Activated naive CD8-positive, alpha-beta T cell treated with anti-CD3 and anti-CD28 coated beads, Interleukin-2, amount 50 U/mL, for 24 hours (primary cell): Measurements from ENCODE around the gene C19orf47.

Experiments used
- ATAC-seq: fragments of 150-1000 bp; cut with Tn5 transposase; one replicate; pipeline ENCODE4 v1.10.0; 2021
- DNase-seq: peaks from one replicate; pipeline ENCODE4 v3.0.0; 2021
- H3K27ac Mint-ChIP-seq: one replicate; pipeline ENCODE4 v1.8.0; 2021; ENCODE audit warnings: mild to moderate bottlenecking, mixed read lengths
- H3K27me3 Mint-ChIP-seq: one replicate; pipeline ENCODE4 v1.8.0; 2021; ENCODE audit warnings: mixed read lengths
- H3K36me3 Mint-ChIP-seq: one replicate; pipeline ENCODE4 v1.8.0; 2021; ENCODE audit warnings: low read depth, mixed read lengths
- H3K4me1 Mint-ChIP-seq: one replicate; pipeline ENCODE4 v1.8.0; 2021; ENCODE audit warnings: mixed read lengths
- H3K4me3 Mint-ChIP-seq: one replicate; pipeline ENCODE4 v1.8.0; 2021; ENCODE audit warnings: mild to moderate bottlenecking, moderate library complexity, mixed read lengths
- H3K9me3 Mint-ChIP-seq: one replicate; pipeline ENCODE4 v1.8.0; 2021; ENCODE audit warnings: mixed read lengths

Gene C19orf47

GRCh38 chr19:40298026-40298425 lies 50.2 kb downstream of the C19orf47 start:
- no peak overlapping the region for H3K4me3 Mint-ChIP-seq
- H3K36me3 Mint-ChIP-seq = no peaks in the 10 kb centered on the region
- DNase-seq (no peak), ATAC-seq (no peak)
- H3K4me1 Mint-ChIP-seq = no peaks in the 10 kb centered on the region
- H3K27me3 Mint-ChIP-seq = no peaks in the 10 kb centered on the region
- no peak overlapping the region for H3K27ac Mint-ChIP-seq
- no peaks in the 10 kb centered on the region for H3K9me3 Mint-ChIP-seq

- Mint-ChIP-seq H3K4me1 (no peaks in the 10 kb centered on the region), H3K36me3 (no peaks in the 10 kb centered on the region), H3K27ac (no peak overlapping the region), H3K9me3 (no peaks in the 10 kb centered on the region), H3K27me3 (no peaks in the 10 kb centered on the region), H3K4me3 (no peak overlapping the region)
- DNase-seq (no peak), ATAC-seq (no peak)
Measured at GRCh38 chr19:40294560-40294959, 53.6 kb downstream of the C19orf47 start.

- no peak for ATAC-seq
- peaks cover 4% of the 10 kb centered on the region for H3K36me3 Mint-ChIP-seq
- H3K4me3 Mint-ChIP-seq = peak overlapping the region; percentile 97
- peaks cover 2% of the 10 kb centered on the region for H3K27me3 Mint-ChIP-seq
- H3K4me1 Mint-ChIP-seq = peaks cover 38% of the 10 kb centered on the region
- DNase-seq = no peak
- H3K9me3 Mint-ChIP-seq = no peaks in the 10 kb centered on the region
- H3K27ac Mint-ChIP-seq = peak overlapping the region; percentile 98
Measured at GRCh38 chr19:40286971-40287421, 61.2 kb downstream of the C19orf47 start.

GRCh38 chr19:40286235-40286970 lies 61.8 kb downstream of the C19orf47 start:
- Mint-ChIP-seq H3K27me3 (peaks cover 2% of the 10 kb centered on the region), H3K4me3 (peak overlapping the region; percentile 97), H3K27ac (peak overlapping the region; percentile 98), H3K9me3 (no peaks in the 10 kb centered on the region), H3K36me3 (peaks cover 6% of the 10 kb centered on the region), H3K4me1 (peaks cover 43% of the 10 kb centered on the region)
- DNase-seq (no peak), ATAC-seq (no peak)

GRCh38 chr19:40285353-40286234 lies 62.6 kb downstream of the C19orf47 start:
- Mint-ChIP-seq H3K9me3 (no peaks in the 10 kb centered on the region), H3K4me3 (peak overlapping the region; percentile 97), H3K27me3 (peaks cover 2% of the 10 kb centered on the region), H3K36me3 (peaks cover 7% of the 10 kb centered on the region), H3K27ac (peak overlapping the region; percentile 98), H3K4me1 (peaks cover 50% of the 10 kb centered on the region)
- DNase-seq (peak; percentile 97), ATAC-seq (peak; percentile 92)

- peaks cover 2% of the 10 kb centered on the region for H3K27me3 Mint-ChIP-seq
- ATAC-seq = peak; percentile 56
- peak; percentile 76 for DNase-seq
- peaks cover 9% of the 10 kb centered on the region for H3K36me3 Mint-ChIP-seq
- no peaks in the 10 kb centered on the region for H3K9me3 Mint-ChIP-seq
- H3K4me1 Mint-ChIP-seq = peaks cover 59% of the 10 kb centered on the region
- peak within 1 kb of the TSS; percentile 97 for H3K4me3 Mint-ChIP-seq
- peak within 1 kb of the TSS; percentile 98 for H3K27ac Mint-ChIP-seq
Measured at GRCh38 chr19:40284501-40285352, 63.5 kb downstream of the C19orf47 start, which contains the start of gene AKT2. Gene AKT2, minus strand, starts transcription at chr19:40285345. Its CDS starts 20,078 bp downstream, at chr19:40265267.

- DNase-seq (no peak), ATAC-seq (no peak)
- peaks cover 61% of the 10 kb centered on the region for H3K4me1 Mint-ChIP-seq
- H3K27ac Mint-ChIP-seq = peak overlapping the region; percentile 96
- H3K9me3 Mint-ChIP-seq = no peaks in the 10 kb centered on the region
- peaks cover 2% of the 10 kb centered on the region for H3K27me3 Mint-ChIP-seq
- H3K4me3 Mint-ChIP-seq = peak overlapping the region; percentile 97
- H3K36me3 Mint-ChIP-seq = peaks cover 9% of the 10 kb centered on the region
Measured at GRCh38 chr19:40284251-40284500, 64.0 kb downstream of the C19orf47 start.

GRCh38 chr19:40283414-40284250 lies 64.6 kb downstream of the C19orf47 start:
- peaks cover 2% of the 10 kb centered on the region for H3K27me3 Mint-ChIP-seq
- peaks cover 9% of the 10 kb centered on the region for H3K36me3 Mint-ChIP-seq
- H3K4me3 Mint-ChIP-seq = peak overlapping the region; percentile 97
- peaks cover 63% of the 10 kb centered on the region for H3K4me1 Mint-ChIP-seq
- no peaks in the 10 kb centered on the region for H3K9me3 Mint-ChIP-seq
- peak; percentile 9 for DNase-seq
- H3K27ac Mint-ChIP-seq = peak overlapping the region; percentile 96
- ATAC-seq = no peak

GRCh38 chr19:40282920-40283319 lies 65.3 kb downstream of the C19orf47 start:
- DNase-seq = no peak
- Mint-ChIP-seq H3K27me3 (peaks cover 2% of the 10 kb centered on the region), H3K4me3 (peak overlapping the region; percentile 97), H3K27ac (peak overlapping the region; percentile 96), H3K36me3 (peaks cover 9% of the 10 kb centered on the region), H3K9me3 (no peaks in the 10 kb centered on the region), H3K4me1 (peaks cover 69% of the 10 kb centered on the region)
- no peak for ATAC-seq

- Mint-ChIP-seq H3K9me3 (no peaks in the 10 kb centered on the region), H3K4me1 (peaks cover 76% of the 10 kb centered on the region), H3K4me3 (no peak overlapping the region), H3K36me3 (peaks cover 10% of the 10 kb centered on the region), H3K27me3 (peaks cover 2% of the 10 kb centered on the region), H3K27ac (no peak overlapping the region)
- ATAC-seq (no peak), DNase-seq (no peak)
Measured at GRCh38 chr19:40282209-40282580, 66.0 kb downstream of the C19orf47 start.

- ATAC-seq = no peak
- no peaks in the 10 kb centered on the region for H3K9me3 Mint-ChIP-seq
- H3K36me3 Mint-ChIP-seq = peaks cover 10% of the 10 kb centered on the region
- no peak for DNase-seq
- no peak overlapping the region for H3K27ac Mint-ChIP-seq
- peaks cover 2% of the 10 kb centered on the region for H3K27me3 Mint-ChIP-seq
- H3K4me3 Mint-ChIP-seq = no peak overlapping the region
- peaks cover 76% of the 10 kb centered on the region for H3K4me1 Mint-ChIP-seq
Measured at GRCh38 chr19:40281381-40282208, 66.6 kb downstream of the C19orf47 start.

GRCh38 chr19:40280608-40281221 lies 67.5 kb downstream of the C19orf47 start:
- ATAC-seq = no peak
- no peaks in the 10 kb centered on the region for H3K9me3 Mint-ChIP-seq
- peaks cover 2% of the 10 kb centered on the region for H3K27me3 Mint-ChIP-seq
- peak overlapping the region; percentile 78 for H3K27ac Mint-ChIP-seq
- peaks cover 10% of the 10 kb centered on the region for H3K36me3 Mint-ChIP-seq
- H3K4me1 Mint-ChIP-seq = peaks cover 77% of the 10 kb centered on the region
- DNase-seq = no peak
- peak overlapping the region; percentile 26 for H3K4me3 Mint-ChIP-seq
